GM12878 (cell line): ENCODE data around the gene FLACC1. TPM values are rescaled to one million over a fixed set of nuclear protein-coding genes. Genes with fewer than 3 reads are reported as not detected.

ENCODE experiments used
- ATAC-seq: fragments of 200-7000 bp; cut with Tn5 transposase; 3 replicates; pipeline ENCODE4 v1.9.1; 2020; ENCODE audit warnings: mild to moderate bottlenecking, moderate library complexity
- BruUV-seq: library from RNA; stranded (reverse); fragments of 400-500 nt; replicated peaks from 2 replicates; lab custom pipeline; 2021; lab: Mats Ljungman, UMichigan
- CTCF ChIA-PET: fragments of 300-600 bp; sonication (Branson Sonifier 250); formaldehyde crosslinking; extraction: SDS; loops from one replicate; lab custom pipeline; 2021; ENCODE audit warnings: inconsistent platforms; lab: Yijun Ruan, JAX
- POLR2A ChIA-PET: fragments of 350-600 bp; formaldehyde crosslinking; extraction: SDS; loops from one replicate; lab custom pipeline; 2021; ENCODE audit warnings: inconsistent platforms; lab: Charles Lee
- RAD21 ChIA-PET: fragments of 300-600 bp; sonication (Branson Sonifier 250); formaldehyde crosslinking; loops from one replicate; lab custom pipeline; 2023; ENCODE audit warnings: antibody characterized with exemption; ENCODE audit not compliant: unreplicated experiment; lab: Charles Lee
- SMC1A ChIA-PET: fragments of 300-600 bp; sonication (Branson Sonifier 250); formaldehyde crosslinking; loops from one replicate; lab custom pipeline; 2023; ENCODE audit not compliant: unreplicated experiment, uncharacterized antibody; lab: Charles Lee
- DNase-seq: peaks from one replicate; pipeline ENCODE4 v3.0.0-alpha.2; 2011; ENCODE audit warnings: low read depth, low spot score
- FAIRE-seq: peaks from 3 replicates; lab custom pipeline; 2011; peaks lifted over from hg19 to GRCh38; lab: Jason Lieb, UNC
- H2AFZ ChIP-seq: 2 replicates; pipeline ENCODE4 v1.6.0; 2011; ENCODE audit warnings: low read depth, low read length, control low read depth; ENCODE audit not compliant: control insufficient read depth
- H3K27ac ChIP-seq: 2 replicates; pipeline ENCODE4 v1.5.1; 2011; ENCODE audit warnings: control low read depth; ENCODE audit not compliant: control insufficient read depth, insufficient read depth
- H3K27me3 ChIP-seq, 2 experiments: replicated peaks in 1 of 2; 2 replicates each; pipeline versions ENCODE4 v1.6.0 to v1.6.1; 2011; ENCODE audit warnings: low read length in 1 of 2; ENCODE audit not compliant: control insufficient read depth in 2 of 2, insufficient read depth in 2 of 2
- H3K36me3 ChIP-seq, 2 experiments: 2 replicates each; pipeline ENCODE4 v1.5.1; 2011; ENCODE audit warnings: low read length in 1 of 2; ENCODE audit not compliant: control insufficient read depth in 2 of 2, insufficient read depth in 2 of 2
- H3K4me1 ChIP-seq: 2 replicates; pipeline ENCODE4 v1.6.1; 2011; ENCODE audit warnings: mild to moderate bottlenecking, low read length, moderate library complexity, mixed read lengths; ENCODE audit not compliant: control insufficient read depth, insufficient read depth
- H3K4me2 ChIP-seq: 2 replicates; pipeline ENCODE4 v1.6.0; 2011; ENCODE audit warnings: control low read depth; ENCODE audit not compliant: control insufficient read depth, insufficient read depth
- H3K4me3 ChIP-seq: fragments of 200-600 bp; sonication (generic); 2 replicates; pipeline ENCODE4 v1.5.1; 2016
- H3K79me2 ChIP-seq: 2 replicates; pipeline ENCODE4 v1.6.0; 2011; ENCODE audit warnings: low read length; ENCODE audit not compliant: control insufficient read depth, insufficient read depth
- H3K9ac ChIP-seq: 2 replicates; pipeline ENCODE4 v1.8.0; 2011; ENCODE audit warnings: low read length, control low read depth, mixed read lengths; ENCODE audit not compliant: control insufficient read depth, insufficient read depth
- H3K9me3 ChIP-seq: replicated peaks from 3 replicates; pipeline ENCODE4 v1.5.1; 2011; ENCODE audit warnings: mild to moderate bottlenecking, low read length; ENCODE audit not compliant: control insufficient read depth, insufficient read depth
- H4K20me1 ChIP-seq: 2 replicates; pipeline ENCODE4 v1.6.0; 2011; ENCODE audit not compliant: control insufficient read depth, insufficient read depth
- EED ChIP-seq: sonication (generic); IDR thresholded peaks from 2 replicates; pipeline ENCODE4 v1.6.1; 2016; ENCODE audit warnings: antibody characterized with exemption, low read depth
- ESRRA ChIP-seq: IDR thresholded peaks from 2 replicates; pipeline ENCODE4 v1.6.1; 2012; ENCODE audit warnings: mild to moderate bottlenecking, low read length, improper control_type of control experiment
- GABPA ChIP-seq: IDR thresholded peaks from 2 replicates; pipeline ENCODE4 v1.6.1; 2014; ENCODE audit warnings: antibody characterized with exemption, low read depth, mild to moderate bottlenecking, inconsistent platforms
- HDGF ChIP-seq: fragments of 450-650 bp; IDR thresholded peaks from 2 replicates; pipeline ENCODE4 v1.6.1; 2016; ENCODE audit warnings: antibody characterized with exemption
- IKZF2 ChIP-seq, 2 experiments: fragments of 450-650 bp; IDR thresholded peaks; 2 replicates each; pipeline ENCODE4 v1.6.1; 2017; ENCODE audit warnings: mild to moderate bottlenecking in 2 of 2, moderate library complexity in 2 of 2
- JUNB ChIP-seq: IDR thresholded peaks from 2 replicates; pipeline ENCODE4 v1.6.1; 2016; ENCODE audit warnings: antibody characterized with exemption, mild to moderate bottlenecking
- MYC ChIP-seq: IDR thresholded peaks from 2 replicates; pipeline ENCODE4 v1.6.1; 2011; ENCODE audit warnings: mild to moderate bottlenecking, low read length, moderate library complexity, inconsistent platforms; ENCODE audit not compliant: insufficient read depth, insufficient replicate concordance, insufficient read length, severe bottlenecking
- NBN ChIP-seq: fragments of 450-650 bp; IDR thresholded peaks from 2 replicates; pipeline ENCODE4 v1.6.1; 2016
- NR2F1 ChIP-seq: fragments of 450-650 bp; conservative IDR thresholded peaks from 2 replicates; pipeline ENCODE4 v1.6.1; 2017; ENCODE audit warnings: mild to moderate bottlenecking
- PAX5 ChIP-seq: IDR thresholded peaks from 2 replicates; pipeline ENCODE4 v1.6.1; 2011; ENCODE audit warnings: low read depth, low read length, borderline replicate concordance
- PAX8 ChIP-seq: fragments of 450-650 bp; IDR thresholded peaks from 2 replicates; pipeline ENCODE4 v1.6.1; 2017; ENCODE audit warnings: mild to moderate bottlenecking, moderate library complexity
- PKNOX1 ChIP-seq: fragments of 450-650 bp; IDR thresholded peaks from 2 replicates; pipeline ENCODE4 v1.6.1; 2016; ENCODE audit warnings: mild to moderate bottlenecking
- RBBP5 ChIP-seq: fragments of 200-600 bp; sonication (generic); conservative IDR thresholded peaks from 2 replicates; pipeline ENCODE4 v1.6.1; 2016
- RUNX3 ChIP-seq: IDR thresholded peaks from 2 replicates; pipeline ENCODE4 v1.6.1; 2012; ENCODE audit warnings: low read length, inconsistent platforms
- SMC3 ChIP-seq: IDR thresholded peaks from 2 replicates; pipeline ENCODE4 v1.6.1; 2011; ENCODE audit warnings: low read length, improper control_type of control experiment, borderline replicate concordance
- SRF ChIP-seq, 2 experiments: IDR thresholded peaks; 2 replicates each; pipeline ENCODE4 v1.6.1; 2011; ENCODE audit warnings: low read depth in 2 of 2, low read length in 2 of 2, mild to moderate bottlenecking in 1 of 2, moderate library complexity in 1 of 2
- TARDBP ChIP-seq: IDR thresholded peaks from 2 replicates; pipeline ENCODE4 v1.6.1; 2016; ENCODE audit warnings: borderline replicate concordance
- WRNIP1 ChIP-seq: IDR thresholded peaks from 2 replicates; pipeline ENCODE4 v1.6.1; 2011; ENCODE audit warnings: low read depth, low read length, improper control_type of control experiment, borderline replicate concordance
- WGBS: methylation state at CpG from one replicate; pipeline ENCODE4 v1.1.6; 2016; ENCODE audit warnings: low lambda C conversion rate; ENCODE audit not compliant: insufficient replicate concordance, insufficient coverage; ENCODE audit errors: missing lambda C conversion rate; 5-methylcytosine and 5-hydroxymethylcytosine counted together
- in situ Hi-C: fragments of 300-500 bp; cut with MboI; formaldehyde crosslinking; loops from 9 replicates; pipeline ENCODE4 v1.14.3; 2018; ENCODE audit warnings: mixed read lengths
- intact Hi-C: fragments of 100-400 bp; cut with micrococcal nuclease; formaldehyde crosslinking; loops from one replicate; pipeline ENCODE4 v1.14.2; 2022; ENCODE audit not compliant: unreplicated experiment
- polyA plus RNA-seq, 11 experiments: library from polyadenylated mRNA; depleted of rRNA in 4 of 11; unstranded in 6 of 11; stranded (reverse) in 5 of 11; fragments of >200 nt; fragmentation: Nextera tagmentation in 4 of 11; fragmentation: Illumina TruSeq in 1 of 11; extraction: Ambion mirVana in 4 of 11; extraction: Trizol in 1 of 11; gene quantifications; 1 replicate in 1 of 11; 2 replicates in 10 of 11; pipeline versions ENCODE4 v1.2.1 to v1.2.3, GENCODE V29; 2011 to 2016; ENCODE audit warnings: inconsistent platforms in 2 of 11, missing spikeins in 2 of 11, low read depth in 1 of 11
- total RNA-seq, 4 experiments: library from RNA; depleted of rRNA in 3 of 4; stranded (reverse); fragments of >200 nt in 3 of 4; fragmentation: Illumina TruSeq in 1 of 4; extraction: Trizol in 1 of 4; gene quantifications; 2 replicates each; pipeline versions ENCODE4 v1.2.1 to v1.2.3, GENCODE V29; 2013 to 2021
- TF ChIP-seq, protein P1 (sequence below): IDR thresholded peaks from 2 replicates; pipeline ENCODE4 v1.6.1; 2011; ENCODE audit warnings: borderline replicate concordance, low read depth, mild to moderate bottlenecking, moderate library complexity, low read length; ENCODE audit not compliant: insufficient read depth, poor library complexity, severe bottlenecking

Gene FLACC1
- total and polyA plus RNA-seq, 10 of the 15 experiments (the other 5 are each of a cell fraction or from before 2014, with no cell fraction given): 0.08 to 0.54 (median 0.30) TPM; not detected in 2

DNA sequence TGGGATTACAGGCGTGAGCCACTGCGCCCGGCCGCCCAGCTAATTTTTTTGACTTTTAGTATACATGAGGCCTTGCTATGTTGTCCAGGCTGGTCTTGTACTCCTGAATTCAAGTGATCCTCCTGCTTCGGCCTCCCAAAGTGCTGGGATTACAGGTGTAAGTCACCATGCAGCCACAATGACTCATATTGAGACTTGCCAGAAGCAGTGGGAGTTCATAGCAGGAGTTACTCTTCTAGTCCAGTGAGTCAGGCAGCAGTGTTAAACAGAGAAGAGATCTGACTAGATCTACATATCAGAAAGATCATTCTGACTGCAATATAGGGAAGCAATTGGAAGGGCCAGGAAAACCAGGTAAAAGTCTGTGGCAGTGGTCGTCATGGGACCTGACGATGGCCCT is 1.5 kb upstream of the FLACC1 start:
- H3K36me3 ChIP-seq: no peaks in the 10 kb centered on the region; a peak in 1 of 4 replicates
- peak; percentile 32; the same call in 1 of the 3 replicates for ATAC-seq
- no peak overlapping the region for H3K4me2 ChIP-seq
- ChIA-PET RAD21 (no interaction called here), POLR2A (interaction anchor here (0.7 kb wide), 1 partner anchor 1625 kb away, joined by 4 read pairs; no protein-coding TSS in a partner anchor), SMC1A (interaction anchor here (0.7 to 1.4 kb wide), 2 partner anchors 9 to 31 kb away, joined by 3 to 5 read pairs; no protein-coding TSS in a partner anchor), CTCF (interaction anchor here (0.6 to 3.6 kb wide), 4 partner anchors 95 to 176 kb away, joined by 3 to 13 read pairs (median 4); partner anchors contain the start of gene CASP10)
- TF ChIP-seq RUNX3 (peak; percentile 58), JUNB (peak; percentile 53), RBBP5 (no peak), EED (peak; percentile 45; the same call in 1 of the 2 replicates), PAX8 (no peak)
- TF ChIP-seq, protein P1, sequence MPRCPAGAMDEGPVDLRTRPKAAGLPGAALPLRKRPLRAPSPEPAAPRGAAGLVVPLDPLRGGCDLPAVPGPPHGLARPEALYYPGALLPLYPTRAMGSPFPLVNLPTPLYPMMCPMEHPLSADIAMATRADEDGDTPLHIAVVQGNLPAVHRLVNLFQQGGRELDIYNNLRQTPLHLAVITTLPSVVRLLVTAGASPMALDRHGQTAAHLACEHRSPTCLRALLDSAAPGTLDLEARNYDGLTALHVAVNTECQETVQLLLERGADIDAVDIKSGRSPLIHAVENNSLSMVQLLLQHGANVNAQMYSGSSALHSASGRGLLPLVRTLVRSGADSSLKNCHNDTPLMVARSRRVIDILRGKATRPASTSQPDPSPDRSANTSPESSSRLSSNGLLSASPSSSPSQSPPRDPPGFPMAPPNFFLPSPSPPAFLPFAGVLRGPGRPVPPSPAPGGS: peak; percentile 33
- no peak overlapping the region for H3K27ac ChIP-seq
- no peak for DNase-seq
- H3K9ac ChIP-seq: no peak overlapping the region
- no peaks in the 10 kb centered on the region for H3K79me2 ChIP-seq
- no peak overlapping the region for H3K4me3 ChIP-seq
- intact Hi-C loops: no loop called here
- in situ Hi-C loops: no loop called here
- BruUV-seq: no TSS peak
- no peaks in the 10 kb centered on the region for H3K4me1 ChIP-seq
- no peak overlapping the region for H2AFZ ChIP-seq
- 60% methylated on average over 7 of the region's 7 CpGs for WGBS
- no peaks in the 10 kb centered on the region for H3K27me3 ChIP-seq
- no peak for FAIRE-seq
- H4K20me1 ChIP-seq: no peaks in the 10 kb centered on the region
- H3K9me3 ChIP-seq: peaks cover 2% of the 10 kb centered on the region; the same call in 2 of the 3 replicates

GRCh38 chr2:201353116-201353515 is 4.0 kb downstream of the FLACC1 start:
- H3K27ac ChIP-seq: no peak overlapping the region
- intact Hi-C loops: no loop called here
- ChIA-PET CTCF (interaction anchor here (4.5 kb wide), 1 partner anchor 11 kb away, joined by 20 read pairs; no protein-coding TSS in a partner anchor), SMC1A (interaction anchor here (1.1 kb wide), 1 partner anchor 49 kb away, joined by 3 read pairs; no protein-coding TSS in a partner anchor), RAD21 (no interaction called here), POLR2A (no interaction called here)
- ATAC-seq (no peak), FAIRE-seq (no peak), DNase-seq (no peak)
- H3K79me2 ChIP-seq: no peaks in the 10 kb centered on the region
- no TSS peak for BruUV-seq
- H3K36me3 ChIP-seq: no peaks in the 10 kb centered on the region
- no peaks in the 10 kb centered on the region for H3K4me1 ChIP-seq
- WGBS: 93% methylated on average over 1 of the region's 1 CpG
- no peaks in the 10 kb centered on the region for H3K9me3 ChIP-seq
- H3K9ac ChIP-seq: no peak overlapping the region
- no peaks in the 10 kb centered on the region for H3K27me3 ChIP-seq
- H3K4me3 ChIP-seq: no peak overlapping the region
- in situ Hi-C loops: no loop called here
- no peak overlapping the region for H3K4me2 ChIP-seq
- H2AFZ ChIP-seq: no peak overlapping the region
- H4K20me1 ChIP-seq: no peaks in the 10 kb centered on the region
- TF ChIP-seq PKNOX1 (no peak), MYC (no peak), PAX8 (no peak), NBN (no peak), HDGF (no peak), NR2F1 (no peak), IKZF2 (IDR thresholded peaks at IDR 0.05) (no peak), PAX5 (no peak), SMC3 (no peak), RBBP5 (no peak), SRF (IDR thresholded peaks at IDR 0.05; ENCODE audit: low read depth in 2 of 2, low read length in 2 of 2) (no peak), ESRRA (no peak), TARDBP (no peak), GABPA (no peak), WRNIP1 (no peak)
